ENCODE data around the gene HERC4.
"Not testable (repeated sequence)": the region's sequence is repeated elsewhere in the genome, so short reads cannot be mapped to it uniquely, and the experiment has no call there.

Gene HERC4

GRCh38 chr10:68032113-68032512 is 43.0 kb downstream of the HERC4 start:
- Histone ChIP-seq H3K4me1 (ENCODE audit: insufficient read depth, low read length, severe bottlenecking) (no peaks in the 10 kb centered on the region), H2AFZ (ENCODE audit: low read length) (no peak overlapping the region), H4K20me1 (ENCODE audit: insufficient read depth, low read length) (no peaks in the 10 kb centered on the region), H3K9me3 (ENCODE audit: low read length) (no peaks in the 10 kb centered on the region), H3K79me2 (ENCODE audit: insufficient read depth, low read length) (no peaks in the 10 kb centered on the region), H3K9me2 (ENCODE audit: low read depth, low read length) (no peaks in the 10 kb centered on the region), H3K4me3 (ENCODE audit: low read depth, low read length, poor library complexity, severe bottlenecking) (no peak overlapping the region), H3K4me2 (ENCODE audit: low read length) (no peak overlapping the region), H3F3A (ENCODE audit: insufficient read depth, low read length) (no peaks in the 10 kb centered on the region), H3K27ac (ENCODE audit: low read depth, low read length, poor library complexity, severe bottlenecking) (no peak overlapping the region), H3K9ac (ENCODE audit: low read length) (no peak overlapping the region), H3K27me3 (ENCODE audit: insufficient read depth, low read length) (no peaks in the 10 kb centered on the region), H3K36me3 (ENCODE audit: insufficient read depth, low read length) (peaks cover 44% of the 10 kb centered on the region)
- TF ChIP-seq, protein P1, sequence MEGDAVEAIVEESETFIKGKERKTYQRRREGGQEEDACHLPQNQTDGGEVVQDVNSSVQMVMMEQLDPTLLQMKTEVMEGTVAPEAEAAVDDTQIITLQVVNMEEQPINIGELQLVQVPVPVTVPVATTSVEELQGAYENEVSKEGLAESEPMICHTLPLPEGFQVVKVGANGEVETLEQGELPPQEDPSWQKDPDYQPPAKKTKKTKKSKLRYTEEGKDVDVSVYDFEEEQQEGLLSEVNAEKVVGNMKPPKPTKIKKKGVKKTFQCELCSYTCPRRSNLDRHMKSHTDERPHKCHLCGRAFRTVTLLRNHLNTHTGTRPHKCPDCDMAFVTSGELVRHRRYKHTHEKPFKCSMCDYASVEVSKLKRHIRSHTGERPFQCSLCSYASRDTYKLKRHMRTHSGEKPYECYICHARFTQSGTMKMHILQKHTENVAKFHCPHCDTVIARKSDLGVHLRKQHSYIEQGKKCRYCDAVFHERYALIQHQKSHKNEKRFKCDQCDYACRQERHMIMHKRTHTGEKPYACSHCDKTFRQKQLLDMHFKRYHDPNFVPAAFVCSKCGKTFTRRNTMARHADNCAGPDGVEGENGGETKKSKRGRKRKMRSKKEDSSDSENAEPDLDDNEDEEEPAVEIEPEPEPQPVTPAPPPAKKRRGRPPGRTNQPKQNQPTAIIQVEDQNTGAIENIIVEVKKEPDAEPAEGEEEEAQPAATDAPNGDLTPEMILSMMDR (IDR thresholded peaks at IDR 0.05; ENCODE audit: low read length) = no peak
- no peak for TF ChIP-seq EZH2 (IDR thresholded peaks at IDR 0.05; ENCODE audit: borderline replicate concordance, low read length)

DNA sequence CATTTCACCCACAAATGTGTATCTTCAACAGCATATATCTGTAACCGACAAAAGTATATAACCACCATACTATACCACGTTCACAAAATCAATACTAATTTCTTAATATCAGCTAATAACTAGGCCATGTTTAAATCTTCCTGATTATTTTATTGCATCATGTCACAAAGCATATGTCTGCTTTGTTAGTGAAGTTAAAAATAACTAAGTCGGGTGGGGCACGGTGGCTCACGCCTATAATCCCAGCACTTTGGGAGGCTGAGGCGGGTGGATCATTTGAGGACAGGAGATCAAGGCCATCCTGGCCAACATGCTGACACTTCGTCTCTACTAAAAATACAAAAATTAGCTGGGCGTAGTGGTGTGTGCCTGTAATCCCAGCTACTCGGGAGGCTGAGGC is 47.7 kb downstream of the HERC4 start:
- H3F3A ChIP-seq (ENCODE audit: insufficient read depth, low read length) = no peaks in the 10 kb centered on the region
- no peak overlapping the region for H3K4me2 ChIP-seq (ENCODE audit: low read length)
- H2AFZ ChIP-seq (ENCODE audit: low read length) = no peak overlapping the region
- H4K20me1 ChIP-seq (ENCODE audit: insufficient read depth, low read length) = no peaks in the 10 kb centered on the region
- no peaks in the 10 kb centered on the region for H3K27me3 ChIP-seq (ENCODE audit: insufficient read depth, low read length)
- no peak overlapping the region for H3K27ac ChIP-seq (ENCODE audit: low read depth, low read length, poor library complexity, severe bottlenecking)
- H3K79me2 ChIP-seq (ENCODE audit: insufficient read depth, low read length) = no peaks in the 10 kb centered on the region
- no peak overlapping the region for H3K9ac ChIP-seq (ENCODE audit: low read length)
- H3K4me1 ChIP-seq (ENCODE audit: insufficient read depth, low read length, severe bottlenecking) = no peaks in the 10 kb centered on the region
- no peaks in the 10 kb centered on the region; the same call in 1 of the 2 replicates for H3K9me2 ChIP-seq (ENCODE audit: low read depth, low read length)
- TF ChIP-seq, protein P1 (IDR thresholded peaks at IDR 0.05; ENCODE audit: low read length) = no peak
- TF ChIP-seq EZH2 (IDR thresholded peaks at IDR 0.05; ENCODE audit: borderline replicate concordance, low read length) = no peak
- H3K36me3 ChIP-seq (ENCODE audit: insufficient read depth, low read length) = peaks cover 63% of the 10 kb centered on the region
- H3K9me3 ChIP-seq (ENCODE audit: low read length) = peaks cover 4% of the 10 kb centered on the region; the same call in 1 of the 2 replicates
- H3K4me3 ChIP-seq (ENCODE audit: low read depth, low read length, poor library complexity, severe bottlenecking) = no peak overlapping the region

DNA sequence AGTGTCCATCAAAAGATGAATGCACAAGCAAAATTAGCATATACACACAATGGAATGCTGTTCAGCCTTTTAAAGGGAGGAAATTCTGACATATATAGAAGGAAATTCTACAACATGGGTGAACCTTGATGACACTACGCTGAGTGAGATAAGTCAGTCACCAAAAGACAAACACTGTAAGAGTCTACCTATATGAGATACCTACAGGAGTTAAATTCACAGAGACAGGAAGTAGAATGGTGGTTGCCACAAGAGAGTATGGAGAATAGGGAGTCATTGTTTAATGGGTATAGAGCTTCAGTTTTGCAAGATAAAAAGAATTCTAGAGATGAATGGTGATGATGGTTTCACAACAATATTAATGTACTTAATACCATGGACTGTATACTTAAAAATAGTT is 51.8 kb downstream of the HERC4 start:
- H3K27ac ChIP-seq (ENCODE audit: low read depth, low read length, poor library complexity, severe bottlenecking) = no peak overlapping the region
- no peaks in the 10 kb centered on the region for H3F3A ChIP-seq (ENCODE audit: insufficient read depth, low read length)
- no peak overlapping the region for H3K4me3 ChIP-seq (ENCODE audit: low read depth, low read length, poor library complexity, severe bottlenecking)
- H4K20me1 ChIP-seq (ENCODE audit: insufficient read depth, low read length) = no peaks in the 10 kb centered on the region
- no peaks in the 10 kb centered on the region; the same call in 1 of the 2 replicates for H3K79me2 ChIP-seq (ENCODE audit: insufficient read depth, low read length)
- TF ChIP-seq, protein P1 (IDR thresholded peaks at IDR 0.05; ENCODE audit: low read length) = no peak
- TF ChIP-seq EZH2 (IDR thresholded peaks at IDR 0.05; ENCODE audit: borderline replicate concordance, low read length) = no peak
- H3K9ac ChIP-seq (ENCODE audit: low read length) = no peak overlapping the region
- H3K4me1 ChIP-seq (ENCODE audit: insufficient read depth, low read length, severe bottlenecking) = no peaks in the 10 kb centered on the region
- H3K27me3 ChIP-seq (ENCODE audit: insufficient read depth, low read length) = no peaks in the 10 kb centered on the region
- no peak overlapping the region for H3K4me2 ChIP-seq (ENCODE audit: low read length)
- no peak overlapping the region for H2AFZ ChIP-seq (ENCODE audit: low read length)
- H3K36me3 ChIP-seq (ENCODE audit: insufficient read depth, low read length) = peaks cover 78% of the 10 kb centered on the region
- H3K9me2 ChIP-seq (ENCODE audit: low read depth, low read length) = no peaks in the 10 kb centered on the region; the same call in 1 of the 2 replicates
- peaks cover 17% of the 10 kb centered on the region for H3K9me3 ChIP-seq (ENCODE audit: low read length)

- peaks cover 72% of the 10 kb centered on the region for H3K36me3 ChIP-seq (ENCODE audit: insufficient read depth, low read length)
- H3K27me3 ChIP-seq (ENCODE audit: insufficient read depth, low read length); H2AFZ ChIP-seq (ENCODE audit: low read length); H3K79me2 ChIP-seq (ENCODE audit: insufficient read depth, low read length); H3K4me1 ChIP-seq (ENCODE audit: insufficient read depth, low read length, severe bottlenecking); H3K27ac ChIP-seq (ENCODE audit: low read depth, low read length, poor library complexity, severe bottlenecking); H3K4me2 ChIP-seq (ENCODE audit: low read length); H3K9ac ChIP-seq (ENCODE audit: low read length); H3F3A ChIP-seq (ENCODE audit: insufficient read depth, low read length); H3K9me2 ChIP-seq (ENCODE audit: low read depth, low read length); H3K4me3 ChIP-seq (ENCODE audit: low read depth, low read length, poor library complexity, severe bottlenecking); H4K20me1 ChIP-seq (ENCODE audit: insufficient read depth, low read length): not testable (repeated sequence)
- H3K9me3 ChIP-seq (ENCODE audit: low read length) = peaks cover 17% of the 10 kb centered on the region
Observed at GRCh38 chr10:68022324-68022723, 52.8 kb downstream of the HERC4 start.

GRCh38 chr10:68016519-68016918 is 58.6 kb downstream of the HERC4 start:
- H2AFZ ChIP-seq (ENCODE audit: low read length); H3K9me2 ChIP-seq (ENCODE audit: low read depth, low read length); H3K27ac ChIP-seq (ENCODE audit: low read depth, low read length, poor library complexity, severe bottlenecking); H3K27me3 ChIP-seq (ENCODE audit: insufficient read depth, low read length); H3K4me3 ChIP-seq (ENCODE audit: low read depth, low read length, poor library complexity, severe bottlenecking); H3F3A ChIP-seq (ENCODE audit: insufficient read depth, low read length); H3K4me1 ChIP-seq (ENCODE audit: insufficient read depth, low read length, severe bottlenecking); H3K79me2 ChIP-seq (ENCODE audit: insufficient read depth, low read length); H3K4me2 ChIP-seq (ENCODE audit: low read length); H4K20me1 ChIP-seq (ENCODE audit: insufficient read depth, low read length); H3K9ac ChIP-seq (ENCODE audit: low read length): not testable (repeated sequence)
- peaks cover 13% of the 10 kb centered on the region; the same call in 1 of the 2 replicates for H3K9me3 ChIP-seq (ENCODE audit: low read length)
- peaks cover 45% of the 10 kb centered on the region for H3K36me3 ChIP-seq (ENCODE audit: insufficient read depth, low read length)
